Activated CD4-positive, CD25-positive, alpha-beta regulatory T cell treated with anti-CD3 and anti-CD28 coated beads, Interleukin-2, amount 50 U/mL, for 24 hours (primary cell): Measurements from ENCODE around the gene PRKAR1B.
"Not testable (repeated sequence)": the region's sequence is repeated elsewhere in the genome, so short reads cannot be mapped to it uniquely, and the experiment has no call there.

Experiments used
- ATAC-seq, 2 donors: fragments of 150-1000 bp; cut with Tn5 transposase; one replicate each; pipeline ENCODE4 v1.10.0; 2021; ENCODE audit warnings: mild to moderate bottlenecking in 1 of 2, moderate library complexity in 1 of 2

Gene PRKAR1B

GRCh38 chr7:552151-552867 is 174.8 kb downstream of the PRKAR1B start:
- not testable (repeated sequence) for ATAC-seq

DNA sequence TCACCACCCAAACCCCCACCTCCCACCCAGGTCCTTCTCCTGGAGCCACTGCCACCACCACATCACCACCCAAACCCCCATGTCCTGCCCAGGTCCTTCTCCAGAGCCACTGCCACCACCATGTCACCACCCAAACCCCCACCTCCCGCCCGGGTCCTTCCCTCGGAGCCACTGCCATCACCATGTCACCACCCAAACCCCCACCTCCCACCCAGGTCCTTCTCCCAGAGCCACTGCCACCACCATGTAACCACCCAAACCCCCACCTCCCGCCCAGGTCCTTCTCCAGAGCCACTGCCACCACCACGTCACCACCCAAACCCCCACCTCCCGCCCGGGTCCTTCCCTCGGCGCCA is 175.5 kb downstream of the PRKAR1B start:
- not testable (repeated sequence) for ATAC-seq

DNA sequence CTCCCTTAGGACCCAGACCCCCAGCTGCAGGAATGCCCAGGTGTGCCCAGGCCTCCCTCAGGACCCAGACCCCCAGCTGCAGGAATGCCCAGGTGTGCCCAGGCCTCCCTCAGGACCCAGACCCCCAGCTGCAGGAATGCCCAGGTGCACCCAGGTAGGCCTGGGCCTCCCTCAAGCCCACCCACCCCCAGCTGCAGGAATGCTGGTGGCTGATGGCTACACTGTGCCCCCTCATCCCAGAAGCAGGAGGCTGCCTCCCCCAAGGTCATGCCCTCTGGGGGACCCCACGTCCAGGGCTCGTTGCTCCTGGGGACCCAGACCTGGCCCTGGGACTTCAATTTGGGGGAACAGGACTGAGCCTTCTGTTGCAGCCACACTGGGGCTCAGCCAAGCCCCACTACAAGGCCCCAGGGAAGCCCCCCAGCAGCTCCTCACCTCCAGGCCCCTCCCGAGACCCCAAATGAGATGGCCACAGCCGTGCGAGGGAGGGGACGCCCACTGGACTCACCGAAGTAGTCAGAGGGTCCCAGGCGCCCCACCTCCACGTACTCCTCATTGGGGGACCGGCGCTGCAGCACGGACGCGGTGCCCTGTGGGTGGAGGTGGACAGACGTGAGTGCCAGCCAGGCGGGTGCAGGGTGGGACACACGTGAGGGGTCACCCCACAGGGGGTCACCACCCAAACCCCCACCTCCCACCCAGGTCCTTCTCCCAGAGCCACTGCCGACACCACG is 176.0 kb downstream of the PRKAR1B start:
- no peak for ATAC-seq

GRCh38 chr7:549891-550625 is 177.0 kb downstream of the PRKAR1B start:
- no peak for ATAC-seq

- no peak for ATAC-seq
Observed at GRCh38 chr7:549066-549890, 177.8 kb downstream of the PRKAR1B start.

GRCh38 chr7:548401-548800 is 178.7 kb downstream of the PRKAR1B start:
- ATAC-seq = no peak

DNA sequence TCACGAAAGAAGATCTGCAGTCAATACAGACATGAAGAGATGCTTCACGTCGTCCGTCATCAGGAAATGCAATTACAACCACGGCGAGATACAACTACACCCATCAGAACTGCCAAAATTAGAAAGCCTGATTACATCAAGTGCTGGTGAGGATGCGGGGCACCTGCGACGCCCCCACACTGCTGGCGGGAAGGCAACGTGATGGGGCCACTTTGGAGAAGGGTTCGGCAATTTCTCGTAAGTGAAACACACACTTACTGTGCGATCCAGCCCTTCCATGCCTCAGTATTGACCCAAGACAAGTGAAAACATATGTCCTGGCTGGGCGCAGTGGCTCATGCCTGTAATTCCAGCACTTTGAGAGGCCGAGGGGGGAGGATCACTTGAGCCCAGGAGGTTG is 181.6 kb downstream of the PRKAR1B start:
- no peak for ATAC-seq

DNA sequence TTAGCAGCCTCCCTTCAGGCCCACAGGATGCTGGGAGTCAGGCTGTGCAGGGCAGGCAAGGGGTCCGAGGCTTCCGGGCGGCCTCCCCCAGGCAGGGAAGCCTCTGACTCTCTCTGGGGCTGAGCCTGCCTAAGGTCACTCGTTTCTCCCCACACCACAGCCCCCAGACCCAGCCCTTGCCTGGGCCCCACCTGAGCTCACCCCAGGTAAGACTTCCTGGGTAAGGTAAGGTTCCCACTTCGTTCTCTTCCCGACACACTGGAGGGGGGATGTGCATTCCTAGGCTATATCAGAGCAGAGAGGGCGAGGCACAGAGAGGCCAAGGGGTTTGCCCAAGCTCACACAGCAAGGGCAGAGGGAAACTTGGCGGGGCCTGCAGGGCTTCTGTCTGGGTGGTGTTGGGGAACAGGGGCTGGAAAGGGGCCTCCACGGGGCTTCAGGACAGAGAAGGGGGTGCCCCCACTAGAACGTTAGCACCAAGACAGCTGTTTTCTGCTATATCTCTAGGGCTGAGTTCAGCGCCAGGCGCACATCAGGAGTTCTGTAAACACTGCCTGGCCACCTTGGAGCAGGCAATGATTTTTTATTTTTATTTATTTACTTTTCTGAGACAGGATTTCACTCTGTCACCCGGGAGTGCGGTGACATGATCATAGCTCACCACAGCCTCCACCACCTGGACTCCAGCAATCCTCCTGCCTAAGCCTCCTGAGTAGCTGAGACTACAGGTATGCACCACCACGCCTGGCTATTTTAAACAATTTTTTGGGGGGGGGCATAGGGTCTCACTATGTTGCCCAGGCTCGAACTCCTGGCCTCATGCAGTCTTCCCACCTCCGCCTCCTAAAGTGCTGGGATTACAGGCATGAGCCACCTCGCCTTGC is 182.5 kb downstream of the PRKAR1B start:
- no peak for ATAC-seq

GRCh38 chr7:543501-544337 is 183.4 kb downstream of the PRKAR1B start:
- no peak for ATAC-seq

DNA sequence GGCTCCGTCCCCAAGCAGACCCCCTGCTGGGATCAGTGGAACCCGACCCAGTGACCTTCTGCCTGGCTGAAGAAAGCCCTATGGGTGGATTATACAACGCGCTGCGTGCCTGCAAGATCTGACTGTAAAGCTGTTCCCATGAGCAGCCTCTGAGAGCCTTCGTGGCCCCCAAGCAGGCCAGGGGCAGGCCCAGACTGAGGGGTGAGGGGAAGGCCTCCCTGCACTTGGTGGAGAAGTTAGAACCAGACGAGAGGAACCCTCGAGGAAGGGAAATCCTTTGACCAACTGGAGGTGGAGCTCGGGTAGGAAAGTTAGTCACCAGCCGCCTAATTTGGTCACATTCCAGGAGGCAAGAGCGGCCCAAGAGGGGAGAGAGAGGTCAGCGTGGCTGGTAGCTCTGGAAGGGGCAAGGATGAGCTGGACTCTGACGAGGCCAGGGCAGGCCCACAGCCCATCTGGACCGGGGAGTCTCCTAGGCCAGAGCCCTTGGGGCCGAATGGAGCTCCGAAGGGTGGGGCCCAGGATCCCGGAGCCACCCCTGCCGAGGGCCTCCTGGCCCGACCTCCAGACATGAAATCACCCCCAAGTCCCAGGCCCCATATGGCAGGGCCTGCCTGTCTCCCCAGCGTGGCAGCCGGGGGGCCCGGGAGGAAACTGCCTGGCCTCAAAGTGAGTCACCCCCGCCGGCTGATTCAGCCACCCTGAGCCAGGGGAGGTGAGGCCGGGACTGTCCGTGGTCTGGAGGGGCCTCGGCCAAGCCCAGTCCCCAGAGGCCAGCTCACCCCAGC is 184.2 kb downstream of the PRKAR1B start:
- ATAC-seq = peak; percentile 47 to 78

DNA sequence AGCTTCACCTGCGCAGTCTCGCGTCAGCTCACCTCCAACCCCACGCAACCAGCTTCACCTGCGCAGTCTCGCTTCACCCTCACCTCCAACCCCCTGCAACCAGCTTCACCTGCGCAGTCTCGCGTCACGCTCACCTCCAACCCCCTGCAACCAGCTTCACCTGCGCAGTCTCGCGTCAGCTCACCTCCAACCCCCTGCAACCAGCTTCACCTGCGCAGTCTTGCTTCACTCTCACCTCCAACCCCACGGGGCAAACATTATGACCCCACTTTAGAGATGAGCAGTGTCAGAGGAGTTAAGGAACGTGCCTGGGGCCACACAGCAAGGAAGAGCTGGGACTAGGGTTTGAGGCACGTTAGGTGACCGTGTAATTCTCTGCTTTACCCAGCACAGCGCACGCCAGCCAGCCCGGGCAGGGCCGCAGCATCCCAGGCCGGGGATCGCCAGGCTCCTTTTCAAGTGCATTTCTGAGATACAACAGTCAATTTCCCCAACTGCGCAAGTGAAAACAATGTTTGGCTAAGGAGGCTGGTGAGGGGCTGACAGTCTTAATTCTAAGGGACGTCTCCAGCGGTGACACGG is 184.9 kb downstream of the PRKAR1B start:
- ATAC-seq = no peak

GRCh38 chr7:541661-542060 is 185.4 kb downstream of the PRKAR1B start:
- no peak for ATAC-seq

- ATAC-seq = no peak
Observed at GRCh38 chr7:540997-541396, 186.1 kb downstream of the PRKAR1B start.

GRCh38 chr7:540579-540978 is 186.5 kb downstream of the PRKAR1B start:
- ATAC-seq = no peak

DNA sequence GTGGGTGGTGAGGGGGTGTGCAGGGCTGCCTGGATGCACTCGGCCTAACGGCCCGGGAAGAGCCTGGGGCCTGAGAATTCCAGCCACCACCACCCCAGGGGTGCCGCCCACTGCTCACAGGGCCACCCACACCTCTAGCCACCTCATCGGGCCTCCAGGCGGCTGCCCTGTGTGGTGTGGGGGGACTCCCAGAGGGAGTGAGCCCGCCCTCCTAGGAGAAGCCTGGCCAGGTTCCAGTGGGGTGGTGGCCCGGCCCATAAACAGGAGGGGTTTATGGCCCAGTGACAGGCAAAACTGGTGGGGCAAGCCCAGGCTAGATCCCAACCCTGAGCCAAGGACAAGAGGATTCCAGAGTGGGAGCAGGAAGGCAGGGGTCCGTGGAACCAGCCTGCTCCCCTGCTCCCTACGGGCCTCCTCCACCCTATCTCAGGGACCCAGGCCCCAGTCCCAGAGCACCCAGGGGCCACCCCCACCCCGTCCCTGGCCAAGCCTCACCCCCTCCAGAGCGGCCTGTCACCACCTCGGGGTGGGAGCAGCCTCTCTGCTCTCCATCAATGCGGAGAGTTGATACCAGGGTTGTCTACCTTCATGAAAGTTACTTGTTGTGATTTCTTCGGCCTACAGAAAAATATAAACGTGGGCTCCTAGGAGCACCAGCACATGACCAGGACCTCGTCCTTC is 187.2 kb downstream of the PRKAR1B start:
- ATAC-seq = no peak

DNA sequence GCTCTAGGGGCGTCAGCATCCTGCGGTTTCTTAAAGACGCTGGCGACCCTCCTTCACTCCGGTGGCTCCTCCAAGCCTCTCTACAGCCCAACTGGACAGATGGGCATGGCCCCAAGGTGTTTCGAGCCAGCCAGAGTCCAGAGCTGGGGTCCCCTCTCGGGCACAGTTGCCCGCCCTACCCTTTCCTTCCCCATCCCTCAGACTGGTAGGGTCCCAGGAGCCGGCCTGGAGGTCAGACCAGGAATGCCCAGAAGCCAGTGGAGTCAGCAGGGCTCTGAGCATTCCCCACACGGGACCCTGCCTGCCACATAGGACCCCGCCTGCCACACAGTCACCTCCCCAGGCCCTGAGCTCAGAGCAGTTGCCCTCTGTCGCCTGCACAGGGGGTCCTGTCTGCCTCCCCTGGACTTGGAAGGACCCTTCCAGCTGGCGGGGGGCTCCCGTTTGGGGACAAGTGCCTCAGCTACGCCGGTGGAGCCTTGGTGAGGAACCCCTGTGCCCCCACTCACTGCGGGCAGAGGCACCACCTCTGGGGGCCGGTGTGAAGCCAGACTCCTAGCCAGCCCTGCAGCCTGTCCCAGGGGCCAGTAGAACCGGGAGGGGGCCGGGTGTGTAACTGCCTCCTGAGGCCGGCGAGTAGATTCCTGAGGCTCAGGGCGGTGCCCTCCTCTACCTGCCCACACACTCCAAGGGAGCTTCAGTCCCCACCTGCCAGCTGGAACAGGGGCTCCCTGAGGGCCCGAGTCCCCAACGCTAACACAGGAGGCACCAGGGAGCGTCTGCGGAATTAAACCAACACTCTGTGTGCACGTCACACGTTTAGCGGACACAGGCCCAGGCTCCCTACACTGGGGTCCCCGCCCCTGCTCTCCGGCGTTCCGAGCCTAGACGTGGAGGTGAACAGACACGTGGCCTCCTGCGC is 188.1 kb downstream of the PRKAR1B start:
- no peak for ATAC-seq

- no peak for ATAC-seq
Observed at GRCh38 chr7:537911-538634, 189.0 kb downstream of the PRKAR1B start.
